Heart left ventricle (tissue), 13 donors: ENCODE measurements around the gene DTX4.

Experiments
- CTCF ChIP-seq, 12 donors: fragments of 200-600 bp; sonication (generic) in 4 of 12; IDR thresholded peaks; one replicate each; pipeline versions ENCODE4 v1.5.0 to v1.8.0; 2018 to 2022; ENCODE audit warnings: antibody characterized with exemption in 12 of 12, mild to moderate bottlenecking in 5 of 12
- POLR2A ChIP-seq, 2 donors: fragments of 450-650 bp; IDR thresholded peaks; one replicate each; pipeline ENCODE4 v1.6.1; 2017; ENCODE audit warnings: antibody characterized with exemption in 2 of 2, mild to moderate bottlenecking in 2 of 2, moderate library complexity in 2 of 2
- donor health status: ischemic (EF 13 %, LVEDD 7.1; RV severe dilation, severe dysfunction).
- donor health status: DM: no; HTN: yes; CAD: no.
- donor health status: DM: no; HTN: no; CAD: no.
- donor health status: ischemic (EF 25% LVEDD 6.9; RV normal size, moderate dysfunction).
- donor health status: ischemic (EF 25% LVEDD 5.7; RV mildly dilated, moderate dysfunction).
- donor health status: ischemic (EF 35%, LVEDD 5.7; RV mildly dilated, moderate dysfunction).
- donor health status: nonischemic (EF 11% LVEDD 7.7; RV severe dilation, severe dysfunction).
- donor health status: DM: yes; HTN: yes; CAD: no.
- donor health status: PGD.
- donor health status: ischemic (EF 29% LVEDD 5.4; RV normal size, mild dysfunction).
- donor health status: nonischemic (EF 23%, LVEDD 6.1; RV moderate dilation, normal function).

- TF ChIP-seq CTCF (IDR thresholded peaks at IDR 0.05) (no peak), POLR2A (IDR thresholded peaks at IDR 0.05) (no peak)
These were observed 18.1 kb downstream of the DTX4 start for GRCh38 chr11:59189986-59190385.
